Endothelial cell of umbilical vein (primary cell): ENCODE measurements around the gene AATF. TPM values are rescaled to one million over a fixed set of nuclear protein-coding genes. Genes with fewer than 3 reads are reported as not detected.

Experiments
- BruUV-seq: library from RNA; stranded (reverse); fragments of 400-500 nt; replicated peaks from 2 replicates; lab custom pipeline; 2021; lab: Mats Ljungman, UMichigan
- CTCF ChIA-PET: fragments of 300-600, 350-600 bp; sonication (Branson Sonifier 250); formaldehyde crosslinking; loops from one replicate; lab custom pipeline; 2021; ENCODE audit warnings: antibody characterized with exemption, inconsistent platforms; lab: Charles Lee
- POLR2A ChIA-PET: fragments of 300-600, 350-600 bp; sonication (Branson Sonifier 250); formaldehyde crosslinking; loops from one replicate; lab custom pipeline; 2021; ENCODE audit warnings: antibody characterized with exemption, inconsistent platforms; lab: Charles Lee
- DNase-seq: peaks from one replicate; pipeline ENCODE4 v3.0.0-alpha.2; 2011; ENCODE audit warnings: low read depth, low spot score
- FAIRE-seq: peaks from 2 replicates; lab custom pipeline; 2011; peaks lifted over from hg19 to GRCh38; lab: Jason Lieb, UNC
- H2AFZ ChIP-seq: 2 replicates; pipeline ENCODE4 v1.6.0; 2012; ENCODE audit warnings: low read depth, low read length, control low read depth, inconsistent platforms
- H3K27ac ChIP-seq: 2 replicates; pipeline ENCODE4 v1.5.1; 2011; ENCODE audit warnings: low read depth, mild to moderate bottlenecking, control low read depth, low read length, moderate library complexity; ENCODE audit not compliant: insufficient read depth
- H3K27me3 ChIP-seq, 2 experiments: 2 replicates each; pipeline versions ENCODE4 v1.6.0 to v1.6.1; 2011; ENCODE audit warnings: low read length in 2 of 2, mixed read lengths in 1 of 2; ENCODE audit not compliant: control insufficient read depth in 2 of 2, insufficient read depth in 2 of 2
- H3K36me3 ChIP-seq, 2 experiments: 2 replicates in 1 of 2; 3 replicates in 1 of 2; pipeline ENCODE4 v1.5.1; 2011; ENCODE audit warnings: low read length in 2 of 2, mild to moderate bottlenecking in 1 of 2, moderate library complexity in 1 of 2; ENCODE audit not compliant: control insufficient read depth in 2 of 2, insufficient read depth in 2 of 2; ENCODE audit errors: extremely low read depth in 1 of 2
- H3K4me1 ChIP-seq: 3 replicates; pipeline ENCODE4 v1.5.1; 2011; ENCODE audit warnings: mild to moderate bottlenecking, low read length; ENCODE audit not compliant: control insufficient read depth, insufficient read depth; ENCODE audit errors: extremely low read depth
- H3K4me2 ChIP-seq: 2 replicates; pipeline ENCODE4 v1.6.1; 2011; ENCODE audit warnings: low read length, control low read depth, mixed read lengths; ENCODE audit not compliant: insufficient read depth
- H3K4me3 ChIP-seq, 3 experiments: fragments of 200-600 bp in 1 of 3; sonication (generic), shearing (Covaris generic) in 1 of 3; replicated peaks in 1 of 3; 2 replicates each; pipeline ENCODE4 v1.5.1; 2011 to 2016; ENCODE audit warnings: control low read depth in 3 of 3, low read length in 3 of 3, mild to moderate bottlenecking in 2 of 3, inconsistent platforms in 1 of 3, low read depth in 1 of 3, moderate library complexity in 1 of 3; ENCODE audit not compliant: insufficient read depth in 1 of 3
- H3K79me2 ChIP-seq: 2 replicates; pipeline ENCODE4 v1.6.0; 2012; ENCODE audit warnings: low read length, inconsistent platforms; ENCODE audit not compliant: control insufficient read depth, insufficient read depth
- H3K9ac ChIP-seq: replicated peaks from 2 replicates; pipeline ENCODE3; 2011; ENCODE audit warnings: low read length, control low read depth; ENCODE audit not compliant: insufficient read depth; ENCODE audit errors: extremely low read depth
- H3K9me1 ChIP-seq: replicated peaks from 3 replicates; pipeline ENCODE4 v1.6.0; 2011; ENCODE audit warnings: mild to moderate bottlenecking, low read length; ENCODE audit not compliant: control insufficient read depth, insufficient read depth; ENCODE audit errors: extremely low read depth
- H3K9me3 ChIP-seq: replicated peaks from 2 replicates; pipeline ENCODE4 v1.5.1; 2012; ENCODE audit warnings: low read length, inconsistent platforms; ENCODE audit not compliant: control insufficient read depth, insufficient read depth
- H4K20me1 ChIP-seq: replicated peaks from 2 replicates; pipeline ENCODE3; 2011; ENCODE audit warnings: mild to moderate bottlenecking, low read length; ENCODE audit not compliant: control insufficient read depth, insufficient read depth; ENCODE audit errors: extremely low read depth
- CTCF ChIP-seq, 2 donors: IDR thresholded peaks; 1 replicate in 1 of 2; 2 replicates in 1 of 2; pipeline ENCODE4 v1.5.1; 2011; ENCODE audit warnings: low read length in 2 of 2, mild to moderate bottlenecking in 2 of 2, moderate library complexity in 2 of 2, control low read depth in 1 of 2, inconsistent platforms in 1 of 2, low read depth in 1 of 2; ENCODE audit not compliant: insufficient read depth in 1 of 2; ENCODE audit errors: extremely low read depth in 1 of 2
- EZH2 ChIP-seq: IDR thresholded peaks from 2 replicates; pipeline ENCODE4 v1.6.1; 2012; ENCODE audit warnings: borderline replicate concordance, low read depth, mild to moderate bottlenecking, moderate library complexity, low read length, inconsistent platforms; ENCODE audit not compliant: severe bottlenecking
- FOS ChIP-seq: IDR thresholded peaks from 2 replicates; pipeline ENCODE4 v1.6.1; 2011; ENCODE audit warnings: mild to moderate bottlenecking, low read length, moderate library complexity, borderline replicate concordance; ENCODE audit not compliant: insufficient read depth
- GATA2 ChIP-seq: IDR thresholded peaks from 2 replicates; pipeline ENCODE4 v1.7.0; 2011; ENCODE audit warnings: low read depth, mild to moderate bottlenecking, moderate library complexity, mixed read lengths, low read length; ENCODE audit not compliant: insufficient read length, insufficient read depth
- JUN ChIP-seq: IDR thresholded peaks from 2 replicates; pipeline ENCODE4 v1.6.1; 2011; ENCODE audit warnings: borderline replicate concordance, low read depth; ENCODE audit not compliant: insufficient read length, insufficient read depth
- MYC ChIP-seq: IDR thresholded peaks from one replicate; pipeline ENCODE4 v1.6.1; 2011; ENCODE audit warnings: mild to moderate bottlenecking, low read depth, low read length
- POLR2A ChIP-seq: IDR thresholded peaks from 2 replicates; pipeline ENCODE4 v1.6.1; 2012; ENCODE audit warnings: low read depth, mild to moderate bottlenecking, control low read depth, low read length
- POLR2AphosphoS5 ChIP-seq: IDR thresholded peaks from 2 replicates; pipeline ENCODE4 v1.6.1; 2012; ENCODE audit warnings: low read depth, mild to moderate bottlenecking, control low read depth, low read length, moderate library complexity; ENCODE audit not compliant: insufficient read depth
- dilution Hi-C: fragments of 300-500 bp; cut with MboI; formaldehyde crosslinking; loops from one replicate; pipeline ENCODE4 v1.15.0; 2019; ENCODE audit warnings: low sequenced_read_pairs; ENCODE audit not compliant: extremely low pct_ligation_motif_present
- intact Hi-C: fragments of 100-400 bp; cut with micrococcal nuclease; formaldehyde crosslinking; loops from one replicate; pipeline ENCODE4 v1.10.0; 2022
- polyA plus RNA-seq, 4 experiments: library from polyadenylated mRNA; depleted of rRNA in 3 of 4; stranded (reverse) in 3 of 4; unstranded in 1 of 4; fragments of >200 nt; gene quantifications; 2 replicates each; pipeline versions ENCODE4 v1.2.1 to v1.2.3, GENCODE V29; 2011 to 2012; ENCODE audit warnings: missing spikeins in 1 of 4
- total RNA-seq: library from RNA; stranded (reverse); gene quantifications from 2 replicates; pipeline ENCODE4 v1.2.3, GENCODE V29; 2021
- TF ChIP-seq, protein P1 (sequence below): IDR thresholded peaks from 2 replicates; pipeline ENCODE4 v1.6.1; 2011; ENCODE audit not compliant: insufficient read depth, insufficient read length

The AATF gene
- total and polyA plus RNA-seq, 2 donors (not counting 3 experiments of a cell fraction or from before 2014, with no cell fraction given), result 15.7 to 47.2 TPM

DNA sequence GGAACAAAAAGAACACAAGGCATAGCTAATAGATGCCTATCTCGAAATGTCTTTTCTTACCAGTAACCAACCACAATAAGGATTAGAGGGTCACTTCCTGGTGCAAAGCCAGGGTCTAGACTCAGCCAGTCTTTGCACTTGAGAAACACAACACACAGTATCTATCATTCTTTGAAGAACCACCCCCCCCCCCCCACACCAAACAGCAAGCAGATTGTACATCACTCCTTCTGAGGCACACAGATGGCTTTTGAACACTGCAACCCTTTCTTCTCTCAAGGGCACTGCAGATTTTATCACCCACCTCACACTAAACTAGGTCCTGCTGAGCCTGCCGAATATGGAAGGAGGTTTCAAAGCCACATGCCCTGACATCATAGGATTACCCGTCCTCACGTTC lies 145.6 kb downstream of the AATF start:
- H3K36me3 ChIP-seq, result peaks cover 20 to 35% of the 10 kb centered on the region in 2 experiments
- no peak overlapping the region for H3K4me3 ChIP-seq
- H3K9me1 ChIP-seq, result no peaks in the 10 kb centered on the region
- intact Hi-C loops (no loop called here), dilution Hi-C loops (no loop called here)
- FAIRE-seq, result no peak
- no peak for TF ChIP-seq POLR2A
- no peak for TF ChIP-seq MYC
- TF ChIP-seq GATA2, result no peak
- TF ChIP-seq JUN, result no peak
- no peak for TF ChIP-seq POLR2AphosphoS5
- TF ChIP-seq EZH2, result no peak
- POLR2A ChIA-PET, result interaction anchor here (0.6 kb wide), 1 partner anchor 20 kb away, joined by 9 read pairs; no protein-coding TSS in a partner anchor
- no peak overlapping the region for H3K9ac ChIP-seq
- no peak overlapping the region for H2AFZ ChIP-seq
- CTCF ChIA-PET, result interaction anchor here (0.7 kb wide), 1 partner anchor 208 kb away, joined by 3 read pairs; no protein-coding TSS in a partner anchor
- H4K20me1 ChIP-seq, result no peaks in the 10 kb centered on the region
- H3K9me3 ChIP-seq, result no peaks in the 10 kb centered on the region
- no peak overlapping the region for H3K4me2 ChIP-seq
- H3K27ac ChIP-seq, result no peak overlapping the region
- H3K4me1 ChIP-seq, result peaks cover 10% of the 10 kb centered on the region
- no TSS peak for BruUV-seq
- no peaks in the 10 kb centered on the region for H3K79me2 ChIP-seq
- no peak for DNase-seq
- H3K27me3 ChIP-seq, result no peaks in the 10 kb centered on the region

DNA sequence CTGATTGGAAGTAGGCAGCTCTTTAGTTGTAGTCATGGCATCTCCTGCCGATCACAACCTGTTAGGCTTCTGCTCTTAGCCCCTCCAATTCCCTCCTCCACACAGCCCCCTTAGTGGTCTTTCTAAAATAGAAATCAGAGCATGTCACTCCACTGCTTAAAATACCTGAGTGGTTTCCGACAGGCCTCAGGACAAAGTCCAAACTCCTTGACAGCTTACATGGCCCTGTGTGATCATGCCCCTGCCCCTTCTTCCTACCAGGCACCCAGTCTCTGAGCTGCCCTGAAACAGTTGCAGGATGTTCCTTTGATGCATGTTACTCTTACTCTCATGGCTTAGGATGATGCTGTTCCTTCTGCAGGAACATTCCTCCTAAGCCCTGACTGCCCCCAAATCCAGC lies 147.3 kb downstream of the AATF start:
- H3K27ac ChIP-seq, result no peak overlapping the region
- intact Hi-C loops (no loop called here), dilution Hi-C loops (no loop called here)
- no peaks in the 10 kb centered on the region for H4K20me1 ChIP-seq
- no peaks in the 10 kb centered on the region for H3K4me1 ChIP-seq
- no peaks in the 10 kb centered on the region for H3K79me2 ChIP-seq
- DNase-seq (no peak), FAIRE-seq (no peak)
- no peaks in the 10 kb centered on the region for H3K27me3 ChIP-seq
- ChIA-PET CTCF (interaction anchor here (0.8 to 1.2 kb wide), 3 partner anchors 15 to 277 kb away, joined by 3 to 4 read pairs (median 3); no protein-coding TSS in a partner anchor), POLR2A (no interaction called here)
- no peak overlapping the region for H2AFZ ChIP-seq
- H3K9me3 ChIP-seq, result no peaks in the 10 kb centered on the region
- no peak overlapping the region for H3K9ac ChIP-seq
- no peak overlapping the region for H3K4me2 ChIP-seq
- BruUV-seq, result no TSS peak
- H3K36me3 ChIP-seq, result peaks cover 21 to 35% of the 10 kb centered on the region in 2 experiments
- H3K4me3 ChIP-seq, result no peak overlapping the region
- TF ChIP-seq POLR2AphosphoS5 (no peak), EZH2 (no peak), POLR2A (no peak), MYC (no peak), FOS (no peak), JUN (no peak), CTCF (IDR thresholded peaks at IDR 0.05; ENCODE audit: extremely low read depth in 1 of 2, insufficient read depth in 1 of 2, low read depth in 1 of 2, low read length in 2 of 2) (no peak), GATA2 (no peak)
- TF ChIP-seq, protein P1, sequence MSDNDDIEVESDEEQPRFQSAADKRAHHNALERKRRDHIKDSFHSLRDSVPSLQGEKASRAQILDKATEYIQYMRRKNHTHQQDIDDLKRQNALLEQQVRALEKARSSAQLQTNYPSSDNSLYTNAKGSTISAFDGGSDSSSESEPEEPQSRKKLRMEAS, result no peak
- H3K9me1 ChIP-seq, result no peaks in the 10 kb centered on the region
